T47D (cell line): ENCODE measurements around the gene DDI1.

Experiments
- DNase-seq, 2 experiments: peaks; one replicate each; pipeline versions ENCODE4 v3.0.0 to v3.0.0-alpha.2; 2011 to 2012; ENCODE audit warnings: low read depth in 1 of 2, low spot score in 1 of 2
- JUND ChIP-seq: IDR thresholded peaks from 2 replicates; pipeline ENCODE4 v1.6.1; 2012; ENCODE audit warnings: low read depth
- in situ Hi-C: cut with HindIII; loops from 2 replicates; pipeline ENCODE4 v1.10.0; 2016; ENCODE audit warnings: low sequenced_read_pairs, low pct_unique_long_range_greater_than_20kb

The DDI1 gene

GRCh38 chr11:104036588-104036987 is at the start of gene DDI1:
Gene DDI1, plus strand, starts transcription at chr11:104036640. Its CDS starts 183 bp downstream, at chr11:104036823.
- TF ChIP-seq JUND = no peak
- in situ Hi-C loops = no loop called here
- DNase-seq = no peak

- TF ChIP-seq JUND = no peak
- in situ Hi-C loops = no loop called here
- DNase-seq = no peak
These were observed 48.5 kb upstream of the DDI1 start for GRCh38 chr11:103987629-103988594.

GRCh38 chr11:103988595-103988969 is 47.9 kb upstream of the DDI1 start:
- in situ Hi-C loops = no loop called here
- TF ChIP-seq JUND = no peak
- no peak for DNase-seq

DNA sequence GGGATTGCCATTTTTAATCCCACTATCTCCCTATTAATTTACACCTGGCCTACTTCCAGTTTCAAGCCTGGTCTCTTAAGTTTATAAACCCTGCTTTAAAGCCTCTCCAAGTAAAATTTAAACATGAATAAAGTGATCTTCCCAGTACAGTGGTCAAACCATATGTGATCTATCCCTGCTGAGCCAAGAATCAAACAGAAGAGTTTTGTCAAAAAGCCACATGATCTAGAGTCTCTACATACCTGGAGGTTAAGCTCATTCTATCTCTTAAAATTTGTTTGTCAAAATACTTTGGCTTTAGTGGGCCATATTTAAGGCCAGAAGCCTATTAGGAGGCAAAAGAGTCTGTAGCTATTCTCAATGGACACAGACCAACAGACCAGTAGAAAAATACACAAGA is 42.9 kb upstream of the DDI1 start:
- in situ Hi-C loops = no loop called here
- DNase-seq = no peak
- TF ChIP-seq JUND = no peak

- DNase-seq = no peak
- TF ChIP-seq JUND = no peak
- in situ Hi-C loops = no loop called here
These were observed 42.3 kb upstream of the DDI1 start for GRCh38 chr11:103994094-103994493.

GRCh38 chr11:103994518-103994917 is 41.9 kb upstream of the DDI1 start:
- in situ Hi-C loops = no loop called here
- TF ChIP-seq JUND = no peak
- DNase-seq = no peak

GRCh38 chr11:103995896-103996295 is 40.5 kb upstream of the DDI1 start:
- no peak for DNase-seq
- TF ChIP-seq JUND = no peak
- in situ Hi-C loops = no loop called here

DNA sequence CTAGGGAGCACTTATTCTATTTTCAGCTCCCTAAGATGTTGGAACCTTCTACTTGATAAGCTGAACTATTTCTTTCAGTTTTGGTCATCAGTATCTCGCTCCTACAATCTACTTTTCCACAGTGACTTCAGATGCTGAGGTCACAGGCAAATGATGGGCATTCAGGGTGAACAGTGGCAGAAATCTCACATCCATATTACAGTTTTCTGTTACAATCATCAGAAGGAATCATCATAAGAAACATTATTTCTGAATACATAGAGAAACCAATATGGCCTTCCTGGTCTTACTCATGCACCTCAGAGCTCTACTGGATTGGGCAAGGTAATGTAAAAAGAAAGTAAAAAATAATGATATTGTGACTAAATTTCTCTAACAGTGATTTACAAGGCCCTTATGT is 39.4 kb upstream of the DDI1 start:
- TF ChIP-seq JUND = no peak
- in situ Hi-C loops = no loop called here
- no peak for DNase-seq

DNA sequence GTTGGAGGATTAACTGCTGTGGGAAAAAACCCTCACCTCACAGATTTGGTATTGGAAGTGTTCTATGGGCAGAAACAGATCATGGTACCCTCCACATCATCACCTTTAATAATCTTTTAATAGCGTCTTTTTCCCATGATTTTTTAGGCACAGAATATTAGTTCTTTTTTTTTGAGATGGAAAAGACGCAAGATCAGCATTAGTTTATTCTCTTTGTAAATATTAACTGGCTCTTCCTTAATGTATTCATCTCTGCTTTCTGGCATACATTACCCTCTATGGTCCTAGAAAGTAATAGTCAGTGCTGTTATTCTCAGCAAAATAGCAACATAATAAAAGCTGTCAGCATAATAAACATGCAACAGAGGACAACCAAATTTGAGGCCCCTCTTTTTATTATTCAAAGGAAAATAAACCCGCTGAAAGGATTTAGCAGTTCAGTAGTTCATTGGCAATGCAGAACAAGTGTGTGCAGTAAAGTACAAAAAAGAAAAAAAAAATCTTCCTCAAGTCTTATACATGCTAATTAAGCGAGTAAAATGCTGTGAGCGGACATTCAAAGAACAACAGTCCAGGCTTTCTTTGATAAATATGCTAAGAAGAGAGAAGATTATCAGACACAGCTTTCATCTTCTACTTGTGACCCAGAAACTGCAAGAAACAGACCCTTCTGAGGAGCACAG is 37.5 kb upstream of the DDI1 start:
- in situ Hi-C loops = no loop called here
- no peak for TF ChIP-seq JUND
- DNase-seq = no peak

DNA sequence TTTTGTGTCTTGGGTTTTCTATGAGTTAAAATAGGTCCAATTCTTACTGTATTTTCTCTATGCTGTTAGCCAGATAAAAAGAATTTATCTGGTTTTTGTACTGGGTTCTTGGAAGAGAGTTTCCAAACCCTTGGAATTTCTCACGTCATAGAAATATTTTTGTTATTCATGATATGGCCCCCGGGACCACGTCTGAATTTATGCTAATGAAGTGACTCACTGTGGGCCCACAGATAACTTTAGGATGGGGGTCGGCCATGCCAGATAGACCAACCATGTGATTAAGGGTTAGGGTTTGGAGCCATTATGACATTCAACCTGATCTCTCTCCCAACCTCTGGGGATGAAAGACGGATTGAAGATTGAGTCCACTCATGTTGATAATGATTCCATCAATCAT is 35.6 kb upstream of the DDI1 start:
- no peak for TF ChIP-seq JUND
- DNase-seq = no peak
- in situ Hi-C loops = no loop called here

GRCh38 chr11:104001561-104002056 is 34.8 kb upstream of the DDI1 start:
- in situ Hi-C loops = no loop called here
- no peak for DNase-seq
- no peak for TF ChIP-seq JUND

DNA sequence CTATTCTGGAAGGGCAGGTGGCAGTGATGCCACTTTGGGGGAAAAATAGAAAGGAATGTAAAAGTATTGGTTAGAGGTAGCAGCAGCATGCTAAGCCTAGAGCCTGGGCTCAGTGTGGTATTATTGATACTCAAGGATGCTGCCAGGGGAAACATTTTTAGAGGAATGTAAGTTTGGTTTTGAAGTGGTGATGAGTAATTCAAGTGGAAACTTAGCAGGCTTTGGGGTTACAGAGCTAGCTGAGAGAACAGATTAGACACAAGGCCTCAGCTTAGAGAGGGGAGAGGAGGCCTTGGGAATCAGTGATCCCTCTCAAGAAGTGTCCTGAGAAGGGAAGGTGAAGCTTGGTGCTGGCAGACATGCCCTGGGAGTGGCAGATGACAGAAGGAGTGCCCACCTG is 32.9 kb upstream of the DDI1 start:
- in situ Hi-C loops = no loop called here
- DNase-seq = no peak
- TF ChIP-seq JUND = no peak

DNA sequence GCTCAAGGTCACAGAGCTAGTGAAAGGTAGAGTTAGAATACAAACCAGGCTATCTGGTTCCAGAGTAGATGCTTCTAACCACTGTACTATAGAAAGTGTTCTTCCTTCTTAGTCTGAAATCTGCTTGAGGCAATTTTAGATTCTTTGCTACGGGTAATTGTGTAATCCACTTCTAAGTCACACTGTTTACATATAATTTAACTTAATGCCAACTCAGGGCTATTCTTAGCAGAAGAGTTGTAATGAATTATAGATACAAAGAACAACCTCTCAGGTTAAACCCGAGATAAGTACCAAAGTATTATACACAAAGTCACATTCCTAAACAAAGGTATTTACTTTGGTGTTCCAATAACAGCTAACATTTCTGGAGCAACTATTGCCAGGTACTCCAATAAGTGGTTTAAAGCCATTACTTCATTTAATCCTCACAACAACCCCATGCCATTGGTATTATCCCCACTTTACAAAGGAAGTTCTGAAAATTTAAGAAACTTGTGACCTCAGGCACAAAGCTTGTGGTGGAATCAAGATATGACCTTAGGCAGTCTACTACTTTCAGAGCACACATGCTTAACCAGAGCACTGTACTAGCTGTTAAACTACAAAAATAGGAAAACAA is 31.1 kb upstream of the DDI1 start:
- DNase-seq = peak in 1 of 2 experiments; percentile 18
- TF ChIP-seq JUND = no peak
- in situ Hi-C loops = no loop called here
